ENCODE results near the gene SMAD7. TPM values are rescaled to one million over a fixed set of nuclear protein-coding genes. Genes with fewer than 3 reads are reported as not detected.

SMAD7 gene
- polyA plus RNA-seq, 3 donors, result 1.4 to 9.4 (median 1.5) TPM

DNA sequence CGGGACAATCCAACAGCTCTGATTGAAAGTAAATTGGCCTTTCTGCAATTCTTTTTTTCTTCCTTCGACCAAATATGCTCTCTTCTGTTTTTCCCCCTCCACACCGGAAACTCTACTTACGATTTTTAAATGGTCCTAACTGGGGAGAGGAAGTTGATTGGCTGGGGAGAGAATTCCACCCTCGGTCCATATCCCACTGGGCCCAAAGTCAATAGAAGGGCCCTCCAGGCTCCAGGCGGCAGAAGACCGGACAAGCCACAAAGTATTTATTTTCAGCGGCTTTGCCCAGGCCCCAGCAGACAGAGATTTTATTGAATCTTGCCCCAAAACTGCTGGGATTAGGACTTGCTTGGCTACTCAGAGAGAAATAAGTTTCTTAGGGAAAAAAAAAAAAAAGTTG, 37.1 kb upstream of the SMAD7 start:
- Histone ChIP-seq H3K9me3 (replicated peaks in 1 of 2; ENCODE audit: control insufficient read depth in 1 of 2, insufficient read depth in 1 of 2, low read length in 2 of 2) (no peaks in the 10 kb centered on the region), H3K27ac (ENCODE audit: low read depth in 1 of 2, low read length in 2 of 2) (no peak overlapping the region), H3K4me1 (ENCODE audit: control insufficient read depth in 1 of 2, insufficient read depth in 2 of 2, low read length in 2 of 2) (peaks cover 26 to 38% of the 10 kb centered on the region in 2 donors), H3K9ac (ENCODE audit: insufficient read depth, low read length, poor library complexity, severe bottlenecking) (no peak overlapping the region), H3K4me2 (replicated peaks; ENCODE audit: extremely low read depth, low read length, poor library complexity, severe bottlenecking) (no peak overlapping the region), H3K79me2 (ENCODE audit: insufficient read depth, low read length) (no peaks in the 10 kb centered on the region), H4K20me1 (ENCODE audit: insufficient read depth, low read length) (no peaks in the 10 kb centered on the region), H3K27me3 (ENCODE audit: control insufficient read depth in 2 of 2, insufficient read depth in 2 of 2, low read length in 2 of 2) (no peaks in the 10 kb centered on the region), H3K36me3 (replicated peaks in 1 of 2; ENCODE audit: control insufficient read depth in 1 of 2, insufficient read depth in 2 of 2, low read length in 2 of 2) (no peaks in the 10 kb centered on the region), H3K4me3 (replicated peaks in 1 of 3; ENCODE audit: low read depth in 2 of 3, low read length in 3 of 3) (no peak overlapping the region), H2AFZ (ENCODE audit: insufficient read depth, low read depth, low read length, poor library complexity, severe bottlenecking) (no peak overlapping the region)
- H3K4me1 Mint-ChIP-seq, result peaks cover 35% of the 10 kb centered on the region
- H3K27me3 Mint-ChIP-seq (ENCODE audit: low read depth in 3 of 3), result peaks cover 0 to 10% (median 2%) of the 10 kb centered on the region in 3 donors
- peaks cover 0 to 3% (median 0%) of the 10 kb centered on the region in 7 donors for H3K9me3 Mint-ChIP-seq
- intact Hi-C loops (cut with micrococcal nuclease), result no loop called here
- no peak for DNase-seq
- TF ChIP-seq, protein P1, sequence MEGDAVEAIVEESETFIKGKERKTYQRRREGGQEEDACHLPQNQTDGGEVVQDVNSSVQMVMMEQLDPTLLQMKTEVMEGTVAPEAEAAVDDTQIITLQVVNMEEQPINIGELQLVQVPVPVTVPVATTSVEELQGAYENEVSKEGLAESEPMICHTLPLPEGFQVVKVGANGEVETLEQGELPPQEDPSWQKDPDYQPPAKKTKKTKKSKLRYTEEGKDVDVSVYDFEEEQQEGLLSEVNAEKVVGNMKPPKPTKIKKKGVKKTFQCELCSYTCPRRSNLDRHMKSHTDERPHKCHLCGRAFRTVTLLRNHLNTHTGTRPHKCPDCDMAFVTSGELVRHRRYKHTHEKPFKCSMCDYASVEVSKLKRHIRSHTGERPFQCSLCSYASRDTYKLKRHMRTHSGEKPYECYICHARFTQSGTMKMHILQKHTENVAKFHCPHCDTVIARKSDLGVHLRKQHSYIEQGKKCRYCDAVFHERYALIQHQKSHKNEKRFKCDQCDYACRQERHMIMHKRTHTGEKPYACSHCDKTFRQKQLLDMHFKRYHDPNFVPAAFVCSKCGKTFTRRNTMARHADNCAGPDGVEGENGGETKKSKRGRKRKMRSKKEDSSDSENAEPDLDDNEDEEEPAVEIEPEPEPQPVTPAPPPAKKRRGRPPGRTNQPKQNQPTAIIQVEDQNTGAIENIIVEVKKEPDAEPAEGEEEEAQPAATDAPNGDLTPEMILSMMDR (IDR thresholded peaks at IDR 0.05), result no peak
- WGBS (ENCODE audit: insufficient coverage), result 100% methylated on average over 3 of the region's 8 CpGs
- H3K36me3 Mint-ChIP-seq, result peaks cover 0 to 5% of the 10 kb centered on the region in 2 donors
- H3K27ac Mint-ChIP-seq, result no peak overlapping the region
- H3K4me3 Mint-ChIP-seq, result no peak overlapping the region

DNA sequence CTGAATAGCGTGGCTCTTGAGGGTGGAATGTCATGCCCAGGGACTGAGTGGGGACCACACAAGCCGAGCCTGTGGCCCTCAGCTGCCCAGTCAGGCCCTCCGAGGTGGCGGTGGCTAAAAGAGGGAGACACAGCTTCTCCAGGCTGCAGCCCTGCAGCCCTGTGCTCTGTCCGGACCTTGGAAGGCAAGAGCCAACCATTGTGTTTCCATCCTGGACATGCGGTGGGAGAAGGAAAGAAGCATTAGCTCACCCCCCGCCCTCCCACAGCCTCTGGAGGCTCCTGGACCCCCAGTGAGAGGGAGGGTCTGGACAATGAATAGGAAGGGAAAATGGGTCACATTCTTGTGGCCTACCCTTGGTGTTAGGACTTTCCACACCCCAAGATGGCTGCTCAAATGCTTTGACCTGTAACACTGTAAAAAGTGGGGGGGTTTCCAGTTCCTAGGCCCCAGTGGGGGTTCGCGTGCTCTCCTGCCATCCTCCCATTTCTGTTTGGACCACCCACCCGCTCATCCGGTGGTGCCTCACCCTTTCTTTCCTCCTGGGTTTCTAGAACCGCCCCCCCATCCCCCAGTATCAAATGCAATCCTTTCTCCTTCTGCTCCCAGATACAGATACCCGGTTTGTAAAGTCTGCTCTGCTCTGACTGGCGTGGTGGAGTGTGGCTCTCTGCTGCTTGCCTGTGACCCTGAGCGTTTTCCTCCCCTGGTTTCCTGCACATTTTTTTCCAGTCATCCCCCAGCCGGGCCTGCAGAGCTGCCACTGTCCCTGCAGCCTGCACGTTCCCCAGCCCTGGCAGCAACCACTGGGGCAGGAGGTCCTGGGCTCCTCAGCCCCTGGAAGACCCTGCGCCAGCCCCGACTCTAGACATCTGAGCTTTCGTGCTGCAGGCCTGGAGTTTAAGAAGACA, 36.3 kb upstream of the SMAD7 start:
- DNase-seq, result no peak
- Histone ChIP-seq H3K9me3 (replicated peaks in 1 of 2; ENCODE audit: control insufficient read depth in 1 of 2, insufficient read depth in 1 of 2, low read length in 2 of 2) (no peaks in the 10 kb centered on the region), H3K27me3 (ENCODE audit: control insufficient read depth in 2 of 2, insufficient read depth in 2 of 2, low read length in 2 of 2) (no peaks in the 10 kb centered on the region), H3K79me2 (ENCODE audit: insufficient read depth, low read length) (no peaks in the 10 kb centered on the region), H3K4me1 (ENCODE audit: control insufficient read depth in 1 of 2, insufficient read depth in 2 of 2, low read length in 2 of 2) (peaks cover 23 to 38% of the 10 kb centered on the region in 2 donors), H3K9ac (ENCODE audit: insufficient read depth, low read length, poor library complexity, severe bottlenecking) (no peak overlapping the region), H3K27ac (ENCODE audit: low read depth in 1 of 2, low read length in 2 of 2) (no peak overlapping the region), H3K36me3 (replicated peaks in 1 of 2; ENCODE audit: control insufficient read depth in 1 of 2, insufficient read depth in 2 of 2, low read length in 2 of 2) (no peaks in the 10 kb centered on the region), H2AFZ (ENCODE audit: insufficient read depth, low read depth, low read length, poor library complexity, severe bottlenecking) (no peak overlapping the region), H3K4me2 (replicated peaks; ENCODE audit: extremely low read depth, low read length, poor library complexity, severe bottlenecking) (no peak overlapping the region), H3K4me3 (replicated peaks in 1 of 3; ENCODE audit: low read depth in 2 of 3, low read length in 3 of 3) (no peak overlapping the region), H4K20me1 (ENCODE audit: insufficient read depth, low read length) (no peaks in the 10 kb centered on the region)
- H3K27me3 Mint-ChIP-seq (ENCODE audit: low read depth in 3 of 3), result peaks cover 2 to 10% (median 4%) of the 10 kb centered on the region in 3 donors
- H3K4me1 Mint-ChIP-seq, result peaks cover 35% of the 10 kb centered on the region
- H3K4me3 Mint-ChIP-seq, result no peak overlapping the region
- peaks cover 0 to 3% (median 0%) of the 10 kb centered on the region in 7 donors for H3K9me3 Mint-ChIP-seq
- TF ChIP-seq, protein P1 (IDR thresholded peaks at IDR 0.05), result no peak
- H3K27ac Mint-ChIP-seq, result peak overlapping the region in 1 of 7 donors; percentile 56
- WGBS (ENCODE audit: insufficient coverage), result 85% methylated on average over 7 of the region's 20 CpGs
- intact Hi-C loops (cut with micrococcal nuclease), result no loop called here
- H3K36me3 Mint-ChIP-seq, result peaks cover 0 to 2% of the 10 kb centered on the region in 2 donors
